Esophagus squamous epithelium (tissue), 5 donors: ENCODE data around the gene UBE4A. TPM values are rescaled to one million over a fixed set of nuclear protein-coding genes. Genes with fewer than 3 reads are reported as not detected.

Experiments
- DNase-seq: peaks from one replicate; lab custom pipeline; 2025; lab: John Stamatoyannopoulos, UW
- H3K27ac ChIP-seq, 4 donors: fragments of 200-600 bp; sonication (generic); one replicate each; pipeline ENCODE4 v1.5.1; 2016 to 2019; ENCODE audit warnings: mild to moderate bottlenecking in 1 of 4
- H3K27me3 ChIP-seq, 4 donors: fragments of 200-600 bp; sonication (generic); 1 replicate in 3 of 4; 2 replicates in 1 of 4; pipeline versions ENCODE4 v1.5.1 to v1.6.0; 2017 to 2021; ENCODE audit warnings: antibody characterized with exemption in 1 of 4
- H3K36me3 ChIP-seq, 3 donors: fragments of 200-600 bp; sonication (generic); one replicate each; pipeline ENCODE4 v1.5.1; 2016 to 2019
- H3K4me1 ChIP-seq, 3 donors: fragments of 200-600 bp; sonication (generic); one replicate each; pipeline ENCODE4 v1.5.1; 2017 to 2019
- H3K4me3 ChIP-seq, 4 donors: fragments of 200-600 bp; sonication (generic); 1 replicate in 3 of 4; 2 replicates in 1 of 4; pipeline ENCODE4 v1.5.1; 2016 to 2019; ENCODE audit warnings: mild to moderate bottlenecking in 2 of 4, moderate library complexity in 1 of 4
- H3K9me3 ChIP-seq, 3 donors: fragments of 200-600 bp; sonication (generic); one replicate each; pipeline ENCODE4 v1.5.1; 2016 to 2019
- CTCF ChIP-seq, 6 experiments: fragments of 450-650 bp in 4 of 6; fragments of 200-600 bp in 2 of 6; sonication (generic) in 2 of 6; IDR thresholded peaks; one replicate each; pipeline ENCODE4 v1.5.1; 2016 to 2019; ENCODE audit warnings: antibody characterized with exemption in 6 of 6, mild to moderate bottlenecking in 4 of 6, moderate library complexity in 4 of 6
- POLR2A ChIP-seq, 4 donors: fragments of 450-650 bp; IDR thresholded peaks; one replicate each; pipeline ENCODE4 v1.6.1; 2017; ENCODE audit warnings: antibody characterized with exemption in 4 of 4, mild to moderate bottlenecking in 4 of 4, moderate library complexity in 3 of 4
- WGBS, 2 donors: methylation state at CpG; one replicate each; pipeline ENCODE4 v1.1.5; 2018; 5-methylcytosine and 5-hydroxymethylcytosine counted together
- intact Hi-C: fragments of 100-400 bp; cut with DNase I; formaldehyde crosslinking; loops from one replicate; pipeline ENCODE4 v1.15.0; 2022
- total RNA-seq, 4 donors: library from RNA; depleted of rRNA; stranded (reverse); fragments of >200 nt; gene quantifications; one replicate each; pipeline ENCODE4 v1.1.0, GENCODE V29; 2016
- donor health status: DM: yes; HTN: yes; CAD: no.

UBE4A gene
- total RNA-seq, 4 donors from 2014 or later, result 21.9 to 36.0 (median 33.2) TPM

GRCh38 chr11:118370774-118371173 lies 11.4 kb downstream of the UBE4A start:
- Histone ChIP-seq H3K4me1 (peaks cover 0 to 13% (median 0%) of the 10 kb centered on the region in 3 donors), H3K27me3 (no peaks in the 10 kb centered on the region), H3K9me3 (no peaks in the 10 kb centered on the region), H3K4me3 (no peak overlapping the region), H3K27ac (no peak overlapping the region), H3K36me3 (peaks cover 25 to 100% (median 63%) of the 10 kb centered on the region in 3 donors)
- intact Hi-C loops, result no loop called here
- no peak for TF ChIP-seq CTCF (IDR thresholded peaks at IDR 0.05)
- TF ChIP-seq POLR2A (IDR thresholded peaks at IDR 0.05), result no peak
- DNase-seq, result no peak
- WGBS, 2 donors, result 90 to 97% methylated on average over 4 of the region's 4 CpGs

DNA sequence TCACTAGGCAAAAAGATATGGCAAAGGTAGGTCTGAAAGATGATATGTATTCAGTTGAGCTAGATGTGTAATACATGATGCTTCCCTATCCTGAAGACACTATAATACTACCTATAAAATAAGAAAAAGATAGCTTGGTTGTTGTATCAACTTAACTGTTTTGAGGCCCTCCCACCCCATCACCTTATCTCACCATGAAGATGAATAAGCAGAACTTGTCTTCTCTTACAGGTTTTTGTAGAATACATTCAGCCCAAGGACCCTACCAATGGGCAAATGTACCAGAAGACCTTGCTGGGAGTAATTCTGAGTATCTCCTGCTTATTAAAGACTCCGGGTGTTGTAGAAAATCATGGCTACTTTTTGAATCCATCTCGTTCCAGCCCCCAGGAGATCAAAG lies 13.9 kb downstream of the UBE4A start:
- WGBS, 2 donors, result 94% methylated on average over 2 of the region's 2 CpGs
- H3K36me3 ChIP-seq, result peaks cover 25 to 100% (median 68%) of the 10 kb centered on the region in 3 donors

DNA sequence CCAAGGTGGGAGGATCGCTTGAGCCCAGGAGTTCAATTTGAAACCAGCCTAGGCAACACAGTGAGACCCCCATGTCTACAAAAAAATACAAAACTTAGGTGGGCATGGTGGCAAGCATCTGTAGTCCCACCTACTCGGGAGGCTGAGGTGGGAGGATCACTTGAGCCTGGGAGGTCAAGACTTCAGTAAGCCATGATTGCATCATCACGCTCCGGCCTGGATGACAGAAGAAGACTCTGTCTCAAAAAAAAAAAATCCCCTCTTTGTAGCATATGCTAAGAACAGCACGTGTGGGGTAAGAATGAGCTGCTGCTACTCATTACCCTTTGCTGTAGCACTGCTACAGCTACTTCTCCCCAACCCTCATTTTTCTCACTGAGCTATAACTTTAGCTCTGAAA lies 14.5 kb downstream of the UBE4A start:
- no peak for DNase-seq
- 89 to 96% methylated on average over 5 of the region's 5 CpGs for WGBS, 2 donors
- no peak overlapping the region for H3K27ac ChIP-seq
- no peaks in the 10 kb centered on the region for H3K27me3 ChIP-seq
- intact Hi-C loops, result no loop called here
- H3K36me3 ChIP-seq, result peaks cover 25 to 100% (median 62%) of the 10 kb centered on the region in 3 donors
- TF ChIP-seq CTCF (IDR thresholded peaks at IDR 0.05) (no peak), POLR2A (IDR thresholded peaks at IDR 0.05) (no peak)
- H3K4me3 ChIP-seq, result no peak overlapping the region
- H3K4me1 ChIP-seq, result no peaks in the 10 kb centered on the region
- no peaks in the 10 kb centered on the region for H3K9me3 ChIP-seq

More for the DNA sequence above, 13.9 kb downstream of the UBE4A start:
- no peak overlapping the region for H3K4me3 ChIP-seq
- TF ChIP-seq CTCF (IDR thresholded peaks at IDR 0.05), result no peak
- no peak for TF ChIP-seq POLR2A (IDR thresholded peaks at IDR 0.05)
- H3K9me3 ChIP-seq, result no peaks in the 10 kb centered on the region
- no peak for DNase-seq
- no peaks in the 10 kb centered on the region for H3K4me1 ChIP-seq
- no peak overlapping the region for H3K27ac ChIP-seq
- intact Hi-C loops, result no loop called here
- H3K27me3 ChIP-seq, result no peaks in the 10 kb centered on the region

DNA sequence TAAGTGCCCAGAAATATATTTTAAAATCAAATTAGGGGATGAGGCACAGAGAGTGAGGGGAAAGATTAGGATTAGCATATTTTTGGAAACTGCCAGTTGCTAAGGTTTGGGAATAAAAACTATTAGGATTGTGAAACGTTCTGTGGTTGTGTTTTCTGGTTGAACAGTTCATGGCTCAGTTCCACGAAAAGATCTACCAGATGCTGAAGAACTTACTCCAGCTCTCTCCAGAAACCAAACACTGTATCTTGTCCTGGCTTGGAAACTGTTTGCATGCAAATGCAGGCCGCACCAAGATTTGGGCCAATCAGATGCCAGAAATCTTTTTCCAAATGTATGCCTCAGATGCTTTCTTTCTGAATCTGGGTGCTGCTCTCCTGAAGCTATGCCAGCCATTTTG lies 15.3 kb downstream of the UBE4A start:
- no peak overlapping the region for H3K27ac ChIP-seq
- H3K4me3 ChIP-seq, result no peak overlapping the region
- peaks cover 25 to 100% (median 60%) of the 10 kb centered on the region in 3 donors for H3K36me3 ChIP-seq
- H3K4me1 ChIP-seq, result no peaks in the 10 kb centered on the region
- H3K27me3 ChIP-seq, result no peaks in the 10 kb centered on the region
- H3K9me3 ChIP-seq, result no peaks in the 10 kb centered on the region
- TF ChIP-seq CTCF (IDR thresholded peaks at IDR 0.05) (no peak), POLR2A (IDR thresholded peaks at IDR 0.05) (no peak)
- 70 to 77% methylated on average over 3 of the region's 3 CpGs for WGBS, 2 donors
- intact Hi-C loops, result no loop called here
- no peak for DNase-seq

GRCh38 chr11:118375978-118376377 lies 16.6 kb downstream of the UBE4A start:
- Histone ChIP-seq H3K36me3 (peaks cover 25 to 100% (median 48%) of the 10 kb centered on the region in 3 donors), H3K4me3 (no peak overlapping the region), H3K27ac (no peak overlapping the region), H3K4me1 (no peaks in the 10 kb centered on the region), H3K9me3 (no peaks in the 10 kb centered on the region), H3K27me3 (no peaks in the 10 kb centered on the region)
- no peak for DNase-seq
- intact Hi-C loops, result no loop called here
- no peak for TF ChIP-seq POLR2A (IDR thresholded peaks at IDR 0.05)
- TF ChIP-seq CTCF (IDR thresholded peaks at IDR 0.05), result no peak
